K562 (cell line): ENCODE data around the gene ADTRP. TPM values are rescaled to one million over a fixed set of nuclear protein-coding genes. Genes with fewer than 3 reads are reported as not detected.

ENCODE experiments used
- ATAC-seq: fragments of 200-7000 bp; cut with Tn5 transposase; 3 replicates; pipeline ENCODE4 v1.9.1; 2020; ENCODE audit warnings: moderate library complexity
- BruUV-seq: library from RNA; stranded (reverse); fragments of 400-500 nt; replicated peaks from 2 replicates; lab custom pipeline; 2021; lab: Mats Ljungman, UMichigan
- CTCF ChIA-PET: fragments of 300-600 bp; formaldehyde crosslinking; extraction: SDS; loops from one replicate; lab custom pipeline; 2021; ENCODE audit warnings: low intra/inter-chr PET ratio; lab: Yijun Ruan, JAX
- POLR2A ChIA-PET: fragments of 300-600, 350-650 bp; sonication (Branson Sonifier 250); formaldehyde crosslinking; extraction: SDS; loops from one replicate; lab custom pipeline; 2021; ENCODE audit warnings: antibody characterized with exemption, inconsistent platforms; lab: Yijun Ruan, JAX
- DNase-seq, 4 experiments: peaks; one replicate each; pipeline versions ENCODE4 v3.0.0 to v3.0.0-alpha.2; 2011 to 2018; ENCODE audit warnings: low spot score in 3 of 4, mixed read lengths in 3 of 4; ENCODE audit errors: extremely low read depth in 1 of 4
- FAIRE-seq: peaks from 2 replicates; lab custom pipeline; 2011; peaks lifted over from hg19 to GRCh38; lab: Jason Lieb, UNC
- H2AFZ ChIP-seq: 2 replicates; pipeline ENCODE4 v1.6.0; 2011; ENCODE audit warnings: low read depth, low read length, control low read depth, inconsistent platforms
- H3K27ac ChIP-seq: fragments of 200-600 bp; 3 replicates; pipeline ENCODE4 v1.8.0; 2011; ENCODE audit warnings: low read depth, mild to moderate bottlenecking, control low read depth, inconsistent platforms, low read length, moderate library complexity, mixed read lengths; ENCODE audit errors: extremely low read depth
- H3K27me3 ChIP-seq, 2 experiments: fragments of 300-600 bp in 1 of 2; 2 replicates in 1 of 2; 3 replicates in 1 of 2; pipeline versions ENCODE4 v1.6.0 to v1.8.0; 2011; ENCODE audit warnings: inconsistent platforms in 2 of 2, low read length in 2 of 2, mild to moderate bottlenecking in 1 of 2, mixed read lengths in 1 of 2, moderate library complexity in 1 of 2; ENCODE audit not compliant: control insufficient read depth in 2 of 2, insufficient read depth in 2 of 2
- H3K36me3 ChIP-seq: fragments of 300-600 bp; 3 replicates; pipeline ENCODE4 v1.8.0; 2011; ENCODE audit warnings: mild to moderate bottlenecking, low read length, inconsistent platforms; ENCODE audit not compliant: control insufficient read depth, insufficient read depth
- H3K4me1 ChIP-seq, 2 experiments: fragments of 200-600 bp in 1 of 2; replicated peaks in 1 of 2; 2 replicates in 1 of 2; 3 replicates in 1 of 2; pipeline versions ENCODE4 v1.5.1 to v1.8.0; 2011; ENCODE audit warnings: inconsistent platforms in 2 of 2, low read length in 2 of 2, mild to moderate bottlenecking in 1 of 2, mixed read lengths in 1 of 2, moderate library complexity in 1 of 2; ENCODE audit not compliant: control insufficient read depth in 2 of 2, insufficient read depth in 2 of 2
- H3K4me2 ChIP-seq: 2 replicates; pipeline ENCODE4 v1.6.1; 2011; ENCODE audit warnings: low read length, control low read depth, inconsistent platforms, mixed read lengths; ENCODE audit not compliant: insufficient read depth
- H3K4me3 ChIP-seq: fragments of 200-600 bp; sonication (generic), shearing (Covaris generic); 2 replicates; pipeline ENCODE4 v1.5.1; 2016; ENCODE audit warnings: control low read depth, inconsistent platforms
- H3K79me2 ChIP-seq: fragments of 200-600 bp; 3 replicates; pipeline ENCODE4 v1.8.0; 2011; ENCODE audit warnings: low read length, inconsistent platforms; ENCODE audit not compliant: control insufficient read depth, insufficient read depth
- H3K9ac ChIP-seq, 2 experiments: 2 replicates each; pipeline versions ENCODE4 v1.6.0 to v1.6.1; 2011; ENCODE audit warnings: low read depth in 2 of 2, low read length in 2 of 2, control low read depth in 1 of 2, inconsistent platforms in 1 of 2, mild to moderate bottlenecking in 1 of 2, mixed read lengths in 1 of 2; ENCODE audit not compliant: insufficient read depth in 1 of 2
- H3K9me1 ChIP-seq: one replicate; pipeline ENCODE4 v1.6.0; 2011; ENCODE audit warnings: inconsistent platforms, mild to moderate bottlenecking, low read length, moderate library complexity; ENCODE audit not compliant: control insufficient read depth, insufficient read depth
- H3K9me3 ChIP-seq: replicated peaks from 2 replicates; pipeline ENCODE4 v1.5.1; 2011; ENCODE audit warnings: low read depth, low read length, inconsistent platforms; ENCODE audit not compliant: control insufficient read depth, insufficient read depth
- H4K20me1 ChIP-seq: replicated peaks from 2 replicates; pipeline ENCODE4 v1.6.1; 2011; ENCODE audit warnings: low read length, inconsistent platforms, mixed read lengths; ENCODE audit not compliant: control insufficient read depth, insufficient read depth
- ARNT ChIP-seq, 2 experiments: fragments of 450-650 bp; IDR thresholded peaks; 2 replicates each; pipeline ENCODE4 v1.6.1; 2016; ENCODE audit warnings: mild to moderate bottlenecking in 1 of 2
- BACH1 ChIP-seq: fragments of 200-800 bp; sonication (Bioruptor generic); IDR thresholded peaks from 2 replicates; pipeline ENCODE4 v1.6.1; 2016; ENCODE audit warnings: missing genetic modification characterization, missing compliant biosample characterization
- CBX3 ChIP-seq, 2 experiments: IDR thresholded peaks; 1 replicate in 1 of 2; 2 replicates in 1 of 2; pipeline ENCODE4 v1.6.1; 2012; ENCODE audit warnings: inconsistent platforms in 2 of 2, low read length in 2 of 2, borderline replicate concordance in 1 of 2, control low read depth in 1 of 2
- CC2D1A ChIP-seq: fragments of 450-650 bp; IDR thresholded peaks from 2 replicates; pipeline ENCODE4 v1.6.1; 2017; ENCODE audit warnings: mild to moderate bottlenecking
- ETV1 ChIP-seq: fragments of 450-650 bp; conservative IDR thresholded peaks from 2 replicates; pipeline ENCODE4 v1.6.1; 2016; ENCODE audit warnings: missing genetic modification characterization, control low read depth, low read depth, missing compliant biosample characterization
- FOS ChIP-seq: IDR thresholded peaks from 3 replicates; pipeline ENCODE4 v1.6.1; 2011; ENCODE audit not compliant: insufficient read length; ENCODE audit errors: extremely low read depth
- GATAD2B ChIP-seq: fragments of 450-650 bp; IDR thresholded peaks from 2 replicates; pipeline ENCODE4 v1.6.1; 2017; ENCODE audit warnings: mild to moderate bottlenecking, borderline replicate concordance
- MBD2 ChIP-seq: sonication (generic); IDR thresholded peaks from 2 replicates; pipeline ENCODE4 v1.6.1; 2016; ENCODE audit warnings: low read depth, borderline replicate concordance
- NFIC ChIP-seq: fragments of 450-650 bp; IDR thresholded peaks from 2 replicates; pipeline ENCODE4 v1.6.1; 2017; ENCODE audit warnings: mild to moderate bottlenecking, inconsistent platforms
- NFYB ChIP-seq: IDR thresholded peaks from 2 replicates; pipeline ENCODE4 v1.6.1; 2011; ENCODE audit warnings: mild to moderate bottlenecking, moderate library complexity; ENCODE audit not compliant: insufficient read length; ENCODE audit errors: extremely low read depth
- SREBF1 ChIP-seq: fragments of 150-350 bp; IDR thresholded peaks from 2 replicates; pipeline ENCODE4 v1.6.1; 2014; ENCODE audit warnings: antibody characterized with exemption, low read depth, low read length, borderline replicate concordance
- SRF ChIP-seq, 2 experiments: fragments of 250-450, 450-650 bp in 1 of 2; sonication (Bioruptor Pico) in 1 of 2; sonication (generic) in 1 of 2; formaldehyde crosslinking; IDR thresholded peaks; 2 replicates each; pipeline versions ENCODE4 v1.5.0 to v1.5.1; 2020 to 2022; ENCODE audit warnings: mild to moderate bottlenecking in 1 of 2, missing genetic modification reagents in 1 of 2
- TCFL5 ChIP-seq: fragments of 250-450 bp; sonication (Bioruptor Pico); conservative IDR thresholded peaks from 2 replicates; pipeline ENCODE4 v1.6.1; 2021; ENCODE audit warnings: mild to moderate bottlenecking, moderate library complexity, matching md5 sums
- ZNF584 ChIP-seq: fragments of 200-800 bp; sonication (Bioruptor generic); IDR thresholded peaks from 2 replicates; pipeline ENCODE4 v1.6.1; 2016; ENCODE audit warnings: low read depth, mild to moderate bottlenecking, missing genetic modification characterization, missing compliant biosample characterization
- ZNF609 ChIP-seq: sonication (generic); formaldehyde crosslinking; IDR thresholded peaks from 2 replicates; pipeline ENCODE4 v1.8.1; 2023; ENCODE audit warnings: missing genetic modification reagents, mild to moderate bottlenecking, borderline replicate concordance
- WGBS: fragments of 100-300 bp; shearing (Covaris generic); methylation state at CpG from one replicate; pipeline ENCODE4 v1.1.6; 2016; ENCODE audit warnings: low coverage, mixed read lengths; ENCODE audit not compliant: insufficient coverage; ENCODE audit errors: missing lambda C conversion rate; 5-methylcytosine and 5-hydroxymethylcytosine counted together
- in situ Hi-C: fragments of 300-500 bp; cut with MboI; formaldehyde crosslinking; loops from 4 replicates; pipeline ENCODE4 v1.15.0; 2018; ENCODE audit warnings: inconsistent platforms, mixed read lengths
- intact Hi-C: fragments of 100-400 bp; cut with micrococcal nuclease; formaldehyde crosslinking; loops from 2 replicates; pipeline ENCODE4 v1.14.2; 2022
- polyA plus RNA-seq, 8 experiments: library from polyadenylated mRNA; depleted of rRNA in 4 of 8; stranded (reverse) in 5 of 8; unstranded in 3 of 8; fragments of >200 nt; fragmentation: Nextera tagmentation in 2 of 8; fragmentation: Illumina TruSeq in 1 of 8; extraction: Ambion mirVana in 2 of 8; extraction: Trizol in 1 of 8; gene quantifications; 2 replicates each; pipeline versions ENCODE4 v1.2.1 to v1.2.3, GENCODE V29; 2011 to 2014; ENCODE audit warnings: inconsistent platforms in 1 of 8, missing spikeins in 1 of 8
- total RNA-seq, 7 experiments: library from RNA; depleted of rRNA in 6 of 7; stranded (reverse); fragments of >200 nt in 6 of 7; fragmentation: Illumina TruSeq in 2 of 7; extraction: Trizol in 2 of 7; gene quantifications; 2 replicates each; pipeline versions ENCODE4 v1.2.1 to v1.2.3, GENCODE V29; 2011 to 2021; ENCODE audit warnings: low replicate concordance in 1 of 7
- TF ChIP-seq, protein P1 (sequence below), 2 experiments: IDR thresholded peaks; 2 replicates each; pipeline ENCODE4 v1.6.1; 2011; ENCODE audit warnings: borderline replicate concordance in 1 of 2, control low read depth in 1 of 2, low read depth in 1 of 2, low read length in 1 of 2, mild to moderate bottlenecking in 1 of 2, mixed read lengths in 1 of 2, moderate library complexity in 1 of 2; ENCODE audit not compliant: insufficient read depth in 1 of 2, insufficient read length in 1 of 2, poor library complexity in 1 of 2, severe bottlenecking in 1 of 2; ENCODE audit errors: extremely low read depth in 1 of 2

Gene ADTRP
- total and polyA plus RNA-seq, 9 of the 15 experiments (the other 6 are each of a cell fraction or from before 2014, with no cell fraction given): 7.4 to 24.0 (median 13.6) TPM

GRCh38 chr6:11795403-11795802 lies 16.8 kb upstream of the ADTRP start (continued):
- TF ChIP-seq, protein P1, sequence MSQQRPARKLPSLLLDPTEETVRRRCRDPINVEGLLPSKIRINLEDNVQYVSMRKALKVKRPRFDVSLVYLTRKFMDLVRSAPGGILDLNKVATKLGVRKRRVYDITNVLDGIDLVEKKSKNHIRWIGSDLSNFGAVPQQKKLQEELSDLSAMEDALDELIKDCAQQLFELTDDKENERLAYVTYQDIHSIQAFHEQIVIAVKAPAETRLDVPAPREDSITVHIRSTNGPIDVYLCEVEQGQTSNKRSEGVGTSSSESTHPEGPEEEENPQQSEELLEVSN (IDR thresholded peaks at IDR 0.05; ENCODE audit: borderline replicate concordance in 1 of 2, extremely low read depth in 1 of 2, insufficient read depth in 1 of 2, insufficient read length in 1 of 2, low read depth in 1 of 2, low read length in 1 of 2, poor library complexity in 1 of 2, severe bottlenecking in 1 of 2): no peak
- TF ChIP-seq NFYB: no peak
- TF ChIP-seq FOS: no peak

DNA sequence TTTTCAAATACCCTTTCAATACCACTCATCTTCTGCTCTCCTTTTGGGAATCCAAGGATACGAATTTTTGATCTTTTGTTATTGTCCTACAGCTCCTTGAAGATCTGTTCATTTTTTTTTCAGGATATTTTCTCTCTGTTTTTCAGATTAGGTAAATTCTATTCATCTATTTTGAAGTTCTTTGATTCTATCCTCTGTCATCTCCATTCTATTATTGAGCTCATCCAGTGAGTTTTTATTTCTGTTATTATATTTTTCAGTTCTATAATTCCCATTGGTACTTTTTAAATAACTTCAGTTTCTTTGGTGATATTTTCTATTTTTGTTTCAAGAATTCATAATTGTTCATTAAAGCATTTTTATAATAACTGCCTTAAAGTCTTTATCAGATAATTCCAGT lies 14.7 kb upstream of the ADTRP start:
- no peak overlapping the region for H3K4me2 ChIP-seq
- in situ Hi-C loops (no loop called here), intact Hi-C loops (no loop called here)
- no peaks in the 10 kb centered on the region for H3K36me3 ChIP-seq
- ChIA-PET CTCF (no interaction called here), POLR2A (interaction anchor here (1.0 kb wide), 1 partner anchor 17 kb away, joined by 4 read pairs; no protein-coding TSS in a partner anchor)
- no peaks in the 10 kb centered on the region for H3K27me3 ChIP-seq
- 39% methylated on average over 1 of the region's 1 CpG for WGBS
- no peak overlapping the region for H3K9ac ChIP-seq
- DNase-seq (no peak), ATAC-seq (no peak), FAIRE-seq (no peak)
- no peak overlapping the region for H2AFZ ChIP-seq
- H3K4me3 ChIP-seq: no peak overlapping the region
- H4K20me1 ChIP-seq: no peaks in the 10 kb centered on the region
- H3K9me1 ChIP-seq: no peaks in the 10 kb centered on the region
- no peak overlapping the region for H3K27ac ChIP-seq
- BruUV-seq: no TSS peak
- H3K79me2 ChIP-seq: no peaks in the 10 kb centered on the region
- H3K4me1 ChIP-seq: no peaks in the 10 kb centered on the region
- H3K9me3 ChIP-seq: peaks cover 10% of the 10 kb centered on the region
- TF ChIP-seq TCFL5 (CRISPR knock-in tag) (no peak), MBD2 (no peak), ZNF609 (CRISPR knock-in tag) (no peak), NFIC (0 out of 2 replicates have a peak, but pooled peaks have one; percentile 6), GATAD2B (no peak), ETV1 (tag) (no peak), BACH1 (no peak), ZNF584 (CRISPR knock-in tag) (no peak), ARNT (IDR thresholded peaks at IDR 0.05) (no peak), SREBF1 (no peak), CC2D1A (0 out of 2 replicates have a peak, but pooled peaks have one; percentile 31), SRF (CRISPR knock-in tag; IDR thresholded peaks at IDR 0.05) (no peak), CBX3 (IDR thresholded peaks at IDR 0.05; ENCODE audit: borderline replicate concordance in 1 of 2, low read length in 2 of 2) (peak in 1 of 2 experiments; percentile 65; a peak in 1 of 3 replicates)
